Activated T-cell treated with anti-CD3 and anti-CD28 coated beads, Interleukin-2, amount 50 U/mL, for 24 hours (primary cell): ENCODE data around the gene PWWP2A.
"Not testable (repeated sequence)": the region's sequence is repeated elsewhere in the genome, so short reads cannot be mapped to it uniquely, and the experiment has no call there.

Source experiments
- DNase-seq: peaks from one replicate; pipeline ENCODE4 v3.0.0-alpha.2; 2020
- H3K27ac Mint-ChIP-seq: 2 replicates; pipeline ENCODE4 v1.8.0; 2020; ENCODE audit warnings: mild to moderate bottlenecking, mixed read lengths
- H3K27me3 Mint-ChIP-seq: 2 replicates; pipeline ENCODE4 v1.8.0; 2020; ENCODE audit warnings: mixed read lengths
- H3K36me3 Mint-ChIP-seq: 2 replicates; pipeline ENCODE4 v1.8.0; 2020; ENCODE audit warnings: low read depth, mixed read lengths
- H3K4me1 Mint-ChIP-seq: 2 replicates; pipeline ENCODE4 v1.8.0; 2020; ENCODE audit warnings: low read depth, mixed read lengths
- H3K4me3 Mint-ChIP-seq: 2 replicates; pipeline ENCODE4 v1.8.0; 2020; ENCODE audit warnings: mild to moderate bottlenecking, moderate library complexity, mixed read lengths
- H3K9me3 Mint-ChIP-seq: 2 replicates; pipeline ENCODE4 v1.8.0; 2020; ENCODE audit warnings: mixed read lengths

Gene PWWP2A

DNA sequence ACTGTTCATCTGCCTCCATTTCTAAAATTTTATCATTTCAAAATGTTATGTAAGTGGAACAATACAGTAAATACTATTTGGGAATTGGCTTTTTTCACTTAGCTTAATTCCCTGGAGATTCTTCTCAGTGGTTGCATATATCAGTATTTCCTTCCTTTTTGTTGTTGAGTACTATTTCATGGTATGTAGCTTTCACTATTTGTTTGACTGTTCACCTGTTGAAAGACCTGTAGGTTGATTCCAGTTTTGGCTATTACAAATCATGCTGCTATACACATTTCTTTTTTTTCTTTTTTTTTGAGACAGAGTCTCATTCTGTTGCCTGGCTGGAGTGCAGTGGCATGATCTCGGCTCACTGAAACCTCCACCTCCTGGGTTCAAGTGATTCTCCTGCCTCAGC lies 33.0 kb upstream of the PWWP2A start:
- Mint-ChIP-seq H3K27ac (no peak overlapping the region), H3K27me3 (no peaks in the 10 kb centered on the region), H3K4me3 (no peak overlapping the region), H3K36me3 (no peaks in the 10 kb centered on the region), H3K9me3 (no peaks in the 10 kb centered on the region), H3K4me1 (peaks cover 15% of the 10 kb centered on the region)
- no peak for DNase-seq

DNA sequence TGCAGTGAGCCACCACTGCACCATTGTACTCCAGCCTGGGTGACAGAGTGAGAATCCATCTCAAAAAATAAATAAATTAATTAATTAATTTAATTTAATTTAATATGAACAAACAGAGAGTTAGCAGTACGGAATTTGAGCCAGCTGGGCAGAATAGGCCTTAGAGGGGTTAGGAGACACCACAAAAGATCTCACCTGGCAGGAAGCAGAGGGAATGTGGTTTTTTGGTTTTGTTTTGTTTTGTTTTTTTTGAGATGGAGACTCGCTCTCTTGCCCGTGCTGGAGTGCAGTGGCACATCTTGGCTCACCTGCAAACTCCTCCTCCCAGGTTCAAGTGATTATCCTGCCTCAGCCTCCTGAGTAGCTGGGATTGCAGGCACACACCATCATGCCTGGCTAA lies 31.8 kb upstream of the PWWP2A start:
- Mint-ChIP-seq H3K27ac (no peak overlapping the region), H3K9me3 (no peaks in the 10 kb centered on the region), H3K4me1 (peaks cover 15% of the 10 kb centered on the region), H3K4me3 (no peak overlapping the region), H3K27me3 (no peaks in the 10 kb centered on the region), H3K36me3 (no peaks in the 10 kb centered on the region)
- DNase-seq = no peak

DNA sequence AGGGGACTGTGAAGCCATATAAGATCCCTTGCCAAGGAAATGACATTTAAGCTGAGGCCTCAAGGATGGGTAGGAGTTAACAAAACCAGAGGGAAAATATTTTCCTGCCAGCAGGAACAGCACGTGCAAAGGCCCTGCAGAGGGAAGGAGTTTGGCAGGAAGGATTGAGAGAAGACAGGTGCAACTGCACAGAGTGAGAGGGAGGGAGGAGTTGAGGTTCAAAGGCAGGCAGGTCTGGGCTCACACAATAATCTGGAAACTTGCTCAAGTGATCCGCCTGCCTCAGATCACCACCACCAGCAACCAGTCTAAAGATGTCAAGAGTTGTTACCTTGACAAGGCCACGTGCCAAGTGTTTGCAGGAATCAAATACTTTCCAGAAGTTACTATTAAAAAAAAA lies 31.1 kb upstream of the PWWP2A start:
- peaks cover 15% of the 10 kb centered on the region for H3K4me1 Mint-ChIP-seq
- no peak overlapping the region for H3K4me3 Mint-ChIP-seq
- no peaks in the 10 kb centered on the region for H3K27me3 Mint-ChIP-seq
- H3K36me3 Mint-ChIP-seq = no peaks in the 10 kb centered on the region
- DNase-seq = no peak
- no peaks in the 10 kb centered on the region for H3K9me3 Mint-ChIP-seq
- H3K27ac Mint-ChIP-seq = no peak overlapping the region

DNA sequence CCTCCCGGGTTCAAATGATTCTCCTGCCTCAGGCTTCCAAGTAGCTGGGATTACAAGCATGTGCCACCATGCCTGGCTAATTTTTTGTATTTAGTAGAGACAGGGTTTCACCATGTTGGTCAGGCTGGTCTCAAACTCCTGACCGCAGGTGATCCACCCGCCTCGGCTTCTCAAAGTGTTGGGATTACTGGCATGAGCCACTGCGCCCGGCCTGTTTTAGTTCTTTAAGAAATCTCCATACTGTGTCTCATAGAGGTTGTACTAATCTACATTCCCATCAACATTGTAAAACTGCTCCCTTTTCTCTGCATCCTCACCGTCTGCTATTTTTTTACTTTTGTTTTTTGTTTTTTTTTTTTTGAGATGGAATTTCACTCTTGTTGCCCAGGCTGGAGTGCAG lies 25.2 kb upstream of the PWWP2A start:
- H3K4me1 Mint-ChIP-seq, H3K27ac Mint-ChIP-seq, H3K9me3 Mint-ChIP-seq, H3K36me3 Mint-ChIP-seq, H3K27me3 Mint-ChIP-seq, H3K4me3 Mint-ChIP-seq, DNase-seq: not testable (repeated sequence)

DNA sequence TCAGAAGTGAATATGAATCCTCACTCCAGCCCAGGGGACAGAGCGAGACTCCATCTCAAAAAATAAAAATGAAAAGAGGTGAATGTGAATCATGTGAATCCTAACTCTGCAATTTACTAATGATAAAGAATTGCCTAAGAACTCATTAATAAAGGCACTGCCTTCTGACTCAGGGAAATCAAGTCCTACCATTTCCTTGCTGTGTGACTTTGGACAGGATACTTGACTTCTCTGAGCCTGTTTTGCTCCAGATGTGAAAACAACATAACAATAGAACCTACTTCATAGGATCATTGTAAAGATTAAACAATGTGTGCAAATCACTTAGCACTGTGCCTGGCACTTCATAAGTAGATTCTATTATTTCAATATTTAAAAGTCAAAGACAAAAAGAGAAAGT lies 15.1 kb upstream of the PWWP2A start:
- no peak for DNase-seq
- Mint-ChIP-seq H3K36me3 (no peaks in the 10 kb centered on the region), H3K4me3 (no peak overlapping the region), H3K4me1 (no peaks in the 10 kb centered on the region), H3K27me3 (no peaks in the 10 kb centered on the region), H3K9me3 (no peaks in the 10 kb centered on the region), H3K27ac (no peak overlapping the region)

DNA sequence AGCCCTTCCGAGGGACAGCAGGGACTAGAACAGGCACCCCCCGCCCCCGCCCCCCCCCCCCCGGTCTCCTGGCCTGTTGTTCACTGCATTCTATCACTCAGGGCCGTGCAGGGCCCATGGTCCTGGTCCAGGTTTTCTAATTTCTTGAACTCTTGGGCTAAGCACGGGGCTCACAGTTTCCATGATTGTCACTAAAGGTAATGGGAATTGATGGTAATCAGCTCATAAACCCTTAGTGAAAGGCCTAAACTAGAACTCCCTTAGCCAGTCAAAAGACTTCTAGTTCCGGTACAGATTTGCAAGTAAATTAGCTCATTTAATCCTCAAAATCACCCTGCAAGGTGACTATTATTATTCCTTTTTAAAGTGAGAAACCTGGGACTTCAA lies 14.7 kb upstream of the PWWP2A start:
- no peak for DNase-seq
- H3K36me3 Mint-ChIP-seq = no peaks in the 10 kb centered on the region
- no peaks in the 10 kb centered on the region for H3K9me3 Mint-ChIP-seq
- no peak overlapping the region for H3K27ac Mint-ChIP-seq
- H3K27me3 Mint-ChIP-seq = no peaks in the 10 kb centered on the region
- H3K4me1 Mint-ChIP-seq = no peaks in the 10 kb centered on the region
- H3K4me3 Mint-ChIP-seq = no peak overlapping the region

DNA sequence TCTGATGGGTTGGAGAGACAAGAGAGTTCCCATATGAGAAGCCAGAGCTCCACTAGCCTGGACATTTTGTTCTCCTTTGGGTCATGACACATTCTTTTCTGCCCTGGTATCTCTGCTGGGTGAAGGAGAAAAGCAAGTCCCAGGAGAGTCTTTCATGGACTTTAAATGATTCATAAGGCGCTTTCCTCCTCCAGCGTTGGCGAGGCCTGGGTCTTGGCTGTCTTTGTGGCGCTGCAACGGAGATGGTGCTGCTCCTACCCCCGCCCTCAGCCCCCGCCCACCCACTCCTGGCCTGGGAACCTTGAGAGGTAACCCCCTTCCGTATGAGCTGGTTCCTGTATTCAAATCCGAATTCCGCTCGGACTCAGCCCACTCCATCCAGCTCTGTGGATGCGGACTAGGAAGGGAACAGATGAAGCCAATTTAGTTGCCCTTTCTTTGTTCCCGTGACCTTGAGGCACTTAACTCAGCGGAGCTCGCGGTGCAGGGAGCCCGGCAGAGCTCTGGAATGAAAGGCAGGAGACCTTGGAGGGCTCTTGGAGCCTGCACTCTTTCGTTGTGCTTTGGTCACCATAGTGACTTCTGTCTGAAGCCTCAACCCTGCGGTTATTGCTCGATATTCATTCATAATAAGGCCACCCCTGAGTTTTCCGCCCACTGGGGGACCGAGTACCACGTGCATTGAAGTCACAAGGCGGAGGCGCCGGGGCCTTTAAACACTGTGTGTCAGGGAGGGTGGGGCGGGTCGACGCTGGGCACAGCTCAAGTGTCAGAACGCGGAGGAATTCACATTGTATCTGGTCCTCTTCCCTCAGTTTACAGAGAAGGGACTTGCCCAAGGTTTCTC lies 14.0 kb upstream of the PWWP2A start:
- no peak for DNase-seq
- Mint-ChIP-seq H3K4me1 (no peaks in the 10 kb centered on the region), H3K27ac (no peak overlapping the region), H3K9me3 (no peaks in the 10 kb centered on the region), H3K27me3 (no peaks in the 10 kb centered on the region), H3K4me3 (no peak overlapping the region), H3K36me3 (no peaks in the 10 kb centered on the region)

DNA sequence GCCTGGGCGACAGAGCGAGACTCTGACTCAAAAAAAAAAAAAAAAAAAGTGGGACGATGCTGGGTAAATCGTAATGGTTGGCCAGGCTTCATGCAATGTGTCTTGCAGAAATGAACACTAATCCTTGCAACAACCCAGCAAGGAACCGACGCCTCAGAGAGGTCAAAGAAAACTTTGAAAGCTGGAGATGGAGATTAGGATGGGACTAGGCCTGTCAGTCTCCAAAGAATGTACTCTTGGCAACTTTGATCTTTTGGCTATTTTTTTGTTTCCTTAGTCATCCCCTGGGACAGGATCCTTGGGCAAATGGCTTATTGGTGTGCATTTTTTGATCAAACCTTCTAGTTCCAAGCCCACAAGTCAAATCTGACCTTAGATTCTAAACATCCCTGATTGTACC lies 10.6 kb upstream of the PWWP2A start:
- Mint-ChIP-seq H3K27ac (no peak overlapping the region), H3K4me3 (no peak overlapping the region), H3K36me3 (no peaks in the 10 kb centered on the region), H3K4me1 (no peaks in the 10 kb centered on the region), H3K27me3 (no peaks in the 10 kb centered on the region), H3K9me3 (no peaks in the 10 kb centered on the region)
- DNase-seq = no peak

DNA sequence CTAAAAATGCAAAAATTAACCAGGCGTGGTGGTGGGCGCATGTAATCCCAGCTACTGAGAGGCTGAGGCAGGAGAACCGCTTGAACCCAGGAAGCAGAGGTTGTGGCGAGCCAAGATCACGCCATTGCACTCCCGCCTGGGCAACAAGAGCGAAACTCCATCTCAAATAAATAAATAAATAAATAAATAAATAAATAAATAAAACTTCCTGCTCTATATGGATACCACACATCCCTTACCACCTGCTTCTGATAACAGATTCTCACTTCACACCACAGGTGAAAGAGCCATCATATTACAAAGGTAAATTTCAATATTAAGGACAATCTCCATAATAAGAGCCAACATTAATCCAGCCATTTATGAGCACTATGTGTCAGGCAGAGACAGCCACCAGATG lies 9.4 kb upstream of the PWWP2A start:
- Mint-ChIP-seq H3K36me3 (no peaks in the 10 kb centered on the region), H3K9me3 (no peaks in the 10 kb centered on the region), H3K4me3 (no peak overlapping the region), H3K27ac (no peak overlapping the region), H3K4me1 (no peaks in the 10 kb centered on the region), H3K27me3 (no peaks in the 10 kb centered on the region)
- no peak for DNase-seq

DNA sequence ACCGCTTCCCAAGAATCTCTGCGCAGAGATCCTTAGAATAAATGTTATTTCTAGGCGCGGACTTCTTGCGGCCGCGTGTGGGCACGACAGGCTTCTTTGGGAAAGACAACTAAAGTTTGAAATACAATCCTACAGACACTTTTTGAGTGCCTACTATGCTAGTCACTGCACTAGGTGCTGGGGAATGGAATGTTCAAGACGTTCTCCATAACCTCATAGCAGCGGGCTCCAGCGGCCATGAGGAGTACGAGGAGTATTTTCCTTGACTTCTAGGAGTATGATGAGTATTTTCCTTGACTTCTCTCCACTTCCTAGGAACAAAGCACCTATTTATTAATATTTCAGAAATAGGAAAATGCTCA lies 636 bp upstream of the PWWP2A start:
- Mint-ChIP-seq H3K27me3 (peaks cover 4% of the 10 kb centered on the region), H3K36me3 (peaks cover 25% of the 10 kb centered on the region), H3K4me3 (peak overlapping the region; percentile 90), H3K27ac (peak overlapping the region; percentile 96), H3K4me1 (peaks cover 19% of the 10 kb centered on the region), H3K9me3 (no peaks in the 10 kb centered on the region)
- DNase-seq = no peak

DNA sequence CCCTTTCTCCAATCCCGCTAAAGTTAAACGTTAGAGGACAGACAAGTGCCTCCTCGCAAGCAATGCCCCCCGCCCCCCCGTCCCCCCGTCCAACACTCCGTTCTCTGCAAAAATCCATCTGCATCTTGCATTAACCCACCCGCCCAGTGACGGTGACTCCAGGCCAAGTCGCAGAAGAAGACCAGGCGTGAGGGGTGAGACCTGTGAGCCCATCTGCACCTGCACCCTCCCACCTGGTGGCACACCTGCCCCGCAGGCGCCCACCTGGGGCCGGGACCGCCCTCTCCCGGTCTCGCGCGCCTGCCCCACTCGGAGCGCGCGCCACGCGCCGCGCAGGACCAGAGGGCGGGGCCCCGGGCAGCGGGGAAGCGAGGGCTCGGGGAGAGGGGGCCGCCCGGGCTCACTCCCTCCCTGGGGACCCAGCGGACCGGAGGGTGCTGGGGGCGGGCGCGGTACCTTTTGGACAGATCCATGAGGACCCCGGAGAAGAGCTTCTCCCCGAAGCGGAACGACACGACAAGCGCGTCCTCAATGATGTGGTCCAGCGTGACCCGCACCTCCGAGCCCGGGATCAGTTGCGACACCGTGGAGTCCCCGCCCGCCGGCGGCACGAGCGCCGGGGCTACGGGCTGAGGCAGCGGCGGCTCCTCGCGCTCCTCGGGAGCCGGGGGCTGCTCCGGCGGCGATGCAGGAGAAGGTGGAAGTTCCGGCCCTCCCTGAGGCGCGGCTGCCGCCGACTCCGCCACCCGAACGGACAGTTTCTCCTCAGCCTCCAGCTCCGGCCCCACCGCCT lies 705 bp downstream of the PWWP2A start:
- Mint-ChIP-seq H3K4me1 (peaks cover 22% of the 10 kb centered on the region), H3K27me3 (peaks cover 4% of the 10 kb centered on the region), H3K27ac (peak overlapping the region; percentile 89), H3K4me3 (peak overlapping the region; percentile 90), H3K36me3 (peaks cover 39% of the 10 kb centered on the region), H3K9me3 (no peaks in the 10 kb centered on the region)
- peak; percentile 72 for DNase-seq

DNA sequence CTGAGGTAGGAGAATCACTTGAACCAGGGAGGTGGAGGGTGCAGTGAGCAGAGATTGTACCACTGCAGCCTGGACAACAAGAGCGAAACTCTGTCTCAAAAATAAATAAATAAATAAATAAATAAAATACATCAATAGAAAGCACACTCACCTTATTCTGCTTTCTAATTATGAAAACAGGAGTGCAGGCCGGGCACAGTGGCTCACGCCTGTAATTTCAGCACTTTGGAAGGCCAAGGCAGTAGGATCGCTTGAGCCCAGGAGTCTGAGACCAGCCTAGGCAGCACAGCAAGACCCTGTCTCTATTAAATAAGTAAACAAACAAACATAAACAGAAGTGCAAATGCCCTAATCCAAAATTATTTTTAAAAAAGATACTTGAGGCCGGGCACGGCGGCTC lies 2.3 kb downstream of the PWWP2A start:
- no peak overlapping the region for H3K27ac Mint-ChIP-seq
- H3K9me3 Mint-ChIP-seq = no peaks in the 10 kb centered on the region
- no peak for DNase-seq
- H3K27me3 Mint-ChIP-seq = no peaks in the 10 kb centered on the region
- peak overlapping the region; percentile 41 for H3K4me3 Mint-ChIP-seq
- peaks cover 28% of the 10 kb centered on the region for H3K4me1 Mint-ChIP-seq
- H3K36me3 Mint-ChIP-seq = peaks cover 53% of the 10 kb centered on the region

DNA sequence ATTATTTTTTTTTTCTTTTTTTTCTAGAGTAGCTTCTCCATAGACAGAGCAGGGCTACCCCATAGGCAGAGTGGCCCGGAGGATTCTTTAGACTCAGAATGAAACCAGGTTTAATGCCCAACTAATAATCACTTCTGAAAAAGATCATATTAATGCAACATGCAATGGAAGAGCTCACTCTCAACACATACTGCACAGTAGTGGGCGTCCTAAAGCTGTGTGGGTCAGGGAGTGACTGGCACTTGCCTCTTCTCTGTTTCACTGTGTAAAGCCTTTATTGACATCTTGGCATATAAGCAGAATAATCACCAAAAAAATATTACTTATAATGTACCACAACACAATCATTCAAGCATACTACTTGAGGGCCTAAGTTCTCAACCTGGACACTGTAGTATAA lies 11.1 kb downstream of the PWWP2A start:
- Mint-ChIP-seq H3K36me3 (peaks cover 82% of the 10 kb centered on the region), H3K9me3 (no peaks in the 10 kb centered on the region), H3K27ac (no peak overlapping the region)

DNA sequence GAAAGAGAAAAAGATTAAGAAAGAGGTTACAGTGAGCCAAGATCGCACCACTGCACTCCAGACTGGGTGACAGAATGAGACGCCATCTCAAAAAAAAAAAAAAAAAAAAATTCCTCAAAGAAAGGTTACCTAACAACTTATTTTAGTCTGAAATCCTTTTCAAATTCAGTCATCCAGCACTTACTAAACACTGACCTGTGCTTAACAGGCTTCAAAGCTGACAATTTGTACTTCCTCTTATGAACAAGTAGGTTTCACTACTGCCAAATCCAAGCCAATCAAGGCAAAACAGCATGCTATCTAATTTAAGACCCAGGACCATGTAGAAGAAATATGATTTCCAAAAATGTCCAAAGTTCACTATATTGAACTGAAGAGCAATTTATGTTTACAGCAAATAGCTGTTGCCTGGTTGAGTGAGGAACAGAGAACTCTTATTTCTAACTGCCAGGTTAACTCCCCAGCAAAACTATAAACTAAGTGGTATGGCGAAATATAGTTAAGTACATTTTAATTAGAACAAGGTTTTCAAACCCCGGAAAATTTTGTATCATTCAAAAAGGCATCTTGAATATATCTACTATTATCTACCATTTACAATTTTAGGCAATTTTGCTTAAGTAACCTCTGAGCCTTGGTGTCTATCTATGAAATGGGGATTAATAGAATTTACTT lies 13.4 kb downstream of the PWWP2A start:
- Mint-ChIP-seq H3K27me3 (no peaks in the 10 kb centered on the region), H3K27ac (peak overlapping the region; percentile 62), H3K4me1 (peaks cover 30% of the 10 kb centered on the region), H3K4me3 (no peak overlapping the region), H3K36me3 (peaks cover 79% of the 10 kb centered on the region), H3K9me3 (no peaks in the 10 kb centered on the region)
- DNase-seq = no peak

More for the DNA sequence above, 11.1 kb downstream of the PWWP2A start:
- no peaks in the 10 kb centered on the region for H3K27me3 Mint-ChIP-seq
- no peak overlapping the region for H3K4me3 Mint-ChIP-seq
- DNase-seq = no peak
- peaks cover 34% of the 10 kb centered on the region for H3K4me1 Mint-ChIP-seq

DNA sequence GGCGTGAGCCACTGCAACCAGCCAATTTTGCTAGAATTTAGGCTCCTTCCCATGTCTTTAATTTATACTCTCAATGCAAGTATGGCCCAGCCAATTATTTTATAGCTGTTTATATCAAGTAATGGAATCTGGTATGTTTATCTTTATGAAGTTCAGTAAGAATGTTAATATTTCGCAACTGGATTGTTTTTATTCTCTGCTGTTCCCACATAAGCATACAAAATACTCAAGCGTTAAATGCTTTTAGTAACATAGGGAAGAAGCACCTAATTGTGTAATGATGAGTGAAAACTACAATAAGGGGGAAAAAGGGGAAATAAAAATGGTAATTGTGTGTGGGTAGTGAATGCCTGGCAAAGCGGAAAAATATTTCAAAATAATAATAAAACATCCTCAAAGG lies 21.3 kb downstream of the PWWP2A start:
- no peak for DNase-seq
- Mint-ChIP-seq H3K27me3 (no peaks in the 10 kb centered on the region), H3K4me3 (no peak overlapping the region), H3K9me3 (no peaks in the 10 kb centered on the region), H3K36me3 (peaks cover 65% of the 10 kb centered on the region), H3K4me1 (peaks cover 11% of the 10 kb centered on the region), H3K27ac (no peak overlapping the region)
